ENCODE results near the gene METTL26.
A peak's percentile ranks its signal among the peaks of the same experiment; 100 is the strongest.

The METTL26 gene

DNA sequence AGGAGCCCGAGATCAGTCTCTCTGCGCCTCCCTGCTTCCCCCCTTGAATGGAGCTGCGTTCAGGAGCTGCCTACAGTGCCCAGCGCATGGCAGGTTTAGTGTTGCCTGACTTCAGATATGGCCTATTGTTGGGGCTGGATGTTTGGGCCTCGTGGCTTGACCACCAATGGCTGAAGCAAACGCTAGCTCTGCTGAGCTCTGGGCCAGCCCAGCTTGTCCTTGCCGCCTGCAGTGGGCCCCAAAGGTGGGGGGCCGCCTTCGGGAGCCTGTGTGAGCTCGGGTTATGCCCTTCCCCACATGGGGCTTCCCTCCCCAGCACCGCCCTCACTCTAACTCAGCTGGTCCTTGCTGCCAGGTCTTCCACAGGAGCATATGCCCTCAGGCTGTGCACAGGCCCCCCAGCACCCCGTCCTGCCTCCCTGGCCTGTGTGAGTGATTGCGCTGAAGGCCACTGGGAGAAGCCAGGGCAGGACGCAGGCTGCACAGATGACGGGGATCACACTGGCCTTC lies 2.0 kb upstream of the METTL26 start:
- no peak for DNase-seq (ENCODE audit: low read depth in 2 of 2)

DNA sequence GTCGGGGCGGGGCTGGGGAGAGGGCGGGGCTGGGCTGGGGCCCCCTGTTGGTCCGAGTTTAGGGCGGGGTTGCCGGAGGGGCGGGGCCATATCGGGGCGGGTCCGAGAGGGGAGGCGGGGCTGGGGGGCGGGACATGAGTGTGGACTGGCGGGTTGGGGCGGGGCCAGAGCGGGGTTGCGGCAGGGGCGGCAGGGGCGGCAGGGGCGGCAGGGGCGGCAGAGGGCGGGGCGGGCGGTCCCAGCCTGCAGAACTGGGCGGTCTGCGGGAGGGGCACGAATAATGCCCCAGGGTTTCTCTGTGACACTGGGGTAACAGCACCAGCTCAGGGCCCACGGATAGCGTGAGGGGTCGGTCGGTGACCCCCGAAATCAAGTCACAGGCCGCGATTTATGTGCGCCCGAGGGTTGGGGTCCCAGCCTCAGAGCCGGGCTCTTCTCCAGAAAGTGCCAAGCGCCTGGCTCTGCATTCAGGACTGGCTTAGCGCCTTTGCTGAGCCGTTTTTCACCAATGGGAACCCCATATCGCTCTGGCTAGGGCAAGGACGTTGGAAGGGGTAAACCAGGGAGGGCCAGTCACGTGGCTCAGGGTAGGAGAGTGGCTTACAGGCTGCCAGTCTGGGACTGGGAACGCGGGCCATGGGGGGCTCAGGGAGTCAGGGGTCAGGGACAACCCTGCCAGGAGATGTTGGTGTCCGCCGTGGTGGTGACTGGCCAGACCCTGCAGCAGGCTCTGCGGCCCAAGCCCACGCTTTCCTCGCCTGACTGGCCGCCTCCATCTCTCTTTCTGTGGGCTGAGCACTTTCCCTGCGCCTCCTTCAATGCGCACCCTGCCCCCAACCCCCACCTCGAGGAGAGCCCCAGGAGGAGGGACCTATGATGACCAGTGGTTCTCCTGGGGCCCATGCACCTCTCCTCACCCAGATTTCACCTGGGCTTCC lies 1.2 kb upstream of the METTL26 start:
- peak; percentile 67 to 74 for DNase-seq (ENCODE audit: low read depth in 2 of 2)

DNA sequence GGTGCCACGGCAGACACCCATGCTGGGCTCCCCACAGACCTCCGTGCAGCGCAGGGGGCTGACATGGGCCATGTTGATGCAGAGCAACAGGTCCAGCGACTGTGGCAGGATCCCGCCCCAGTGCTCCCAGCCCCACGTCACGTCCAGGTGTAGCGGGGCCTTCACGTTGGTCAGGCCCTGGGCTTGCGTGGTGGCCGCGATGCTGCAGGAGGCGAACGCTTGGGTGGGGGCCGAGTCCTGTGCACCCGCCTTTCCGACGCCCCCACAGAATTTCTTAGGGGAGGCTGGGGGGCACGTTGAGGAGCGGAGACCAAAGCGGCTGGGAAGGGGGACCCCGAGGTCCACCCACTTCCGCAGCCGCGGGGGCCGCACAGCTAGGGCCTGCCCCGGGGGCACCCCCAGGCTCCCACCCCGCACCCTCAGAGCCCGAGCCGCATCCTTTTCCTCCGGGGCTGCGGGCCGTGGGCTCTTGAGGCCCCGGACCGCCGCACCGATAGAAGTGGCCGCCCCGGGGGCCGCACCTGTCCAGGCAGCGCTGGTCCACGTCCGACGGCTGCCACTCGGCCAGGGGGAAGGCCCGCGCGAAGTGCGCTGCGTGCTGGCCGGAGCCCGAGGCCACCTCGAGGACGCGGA lies 416 bp downstream of the METTL26 start:
- no peak for DNase-seq (ENCODE audit: low read depth in 2 of 2)

DNA sequence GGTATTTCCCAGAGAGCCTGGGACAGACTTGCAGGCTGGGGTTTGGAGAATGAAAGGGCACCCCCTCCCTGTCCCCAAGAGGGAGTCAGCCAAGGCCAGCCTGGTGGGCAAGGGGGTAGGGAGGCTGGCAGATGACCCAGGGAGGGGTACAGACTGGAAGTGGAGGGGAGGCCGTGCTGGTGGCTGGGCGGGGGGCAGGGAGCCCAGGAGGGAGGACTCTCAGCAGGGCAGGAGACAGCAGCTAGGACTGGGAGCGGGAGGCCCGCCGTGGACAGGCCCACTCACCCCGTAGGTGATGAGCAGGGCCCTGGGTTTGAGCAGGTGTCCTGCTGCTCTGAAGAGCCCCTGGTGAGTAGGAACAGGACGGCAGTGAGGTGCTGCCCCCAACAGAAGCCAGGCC lies 1.1 kb downstream of the METTL26 start:
- no peak for DNase-seq (ENCODE audit: low read depth in 2 of 2)

DNA sequence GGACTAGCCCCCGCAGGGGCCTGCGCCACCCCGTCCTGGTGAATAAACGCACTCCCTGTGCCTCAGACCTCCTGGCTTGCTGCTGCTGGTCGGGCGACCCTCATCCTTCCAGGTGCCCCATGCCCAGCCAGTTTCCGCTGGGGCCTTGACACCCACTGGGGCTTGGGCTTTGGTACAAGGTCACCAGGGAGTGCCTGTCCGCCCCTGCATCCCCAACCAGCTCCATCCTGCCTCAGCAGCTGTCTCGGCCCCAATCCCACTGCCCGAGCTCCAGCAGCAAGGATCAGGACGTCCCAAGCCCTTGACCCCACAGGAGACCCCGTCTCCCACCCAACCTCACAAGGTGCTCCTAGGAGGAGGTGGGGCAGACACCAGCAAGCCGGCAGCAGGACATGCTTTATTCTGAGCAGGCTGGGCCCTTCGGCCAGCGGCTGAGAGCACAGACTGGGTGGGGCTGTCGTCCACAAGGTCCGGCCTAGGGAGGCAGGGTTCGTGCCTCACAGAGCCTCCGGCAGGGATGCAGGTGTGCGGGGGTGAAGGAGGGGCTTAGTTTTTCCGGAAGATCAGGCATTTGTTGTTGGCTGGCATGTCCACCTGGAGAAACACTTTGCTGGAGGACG lies 1.9 kb downstream of the METTL26 start:
- no peak for DNase-seq (ENCODE audit: low read depth in 2 of 2)

DNA sequence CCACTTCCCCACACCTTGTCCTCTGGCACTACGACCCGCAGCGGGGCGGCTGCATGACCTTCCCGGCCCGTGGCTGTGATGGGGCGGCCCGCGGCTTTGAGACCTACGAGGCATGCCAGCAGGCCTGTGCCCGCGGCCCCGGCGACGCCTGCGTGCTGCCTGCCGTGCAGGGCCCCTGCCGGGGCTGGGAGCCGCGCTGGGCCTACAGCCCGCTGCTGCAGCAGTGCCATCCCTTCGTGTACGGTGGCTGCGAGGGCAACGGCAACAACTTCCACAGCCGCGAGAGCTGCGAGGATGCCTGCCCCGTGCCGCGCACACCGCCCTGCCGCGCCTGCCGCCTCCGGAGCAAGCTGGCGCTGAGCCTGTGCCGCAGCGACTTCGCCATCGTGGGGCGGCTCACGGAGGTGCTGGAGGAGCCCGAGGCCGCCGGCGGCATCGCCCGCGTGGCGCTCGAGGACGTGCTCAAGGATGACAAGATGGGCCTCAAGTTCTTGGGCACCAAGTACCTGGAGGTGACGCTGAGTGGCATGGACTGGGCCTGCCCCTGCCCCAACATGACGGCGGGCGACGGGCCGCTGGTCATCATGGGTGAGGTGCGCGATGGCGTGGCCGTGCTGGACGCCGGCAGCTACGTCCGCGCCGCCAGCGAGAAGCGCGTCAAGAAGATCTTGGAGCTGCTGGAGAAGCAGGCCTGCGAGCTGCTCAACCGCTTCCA lies 2.6 kb downstream of the METTL26 start:
- DNase-seq (ENCODE audit: low read depth in 2 of 2) = no peak

DNA sequence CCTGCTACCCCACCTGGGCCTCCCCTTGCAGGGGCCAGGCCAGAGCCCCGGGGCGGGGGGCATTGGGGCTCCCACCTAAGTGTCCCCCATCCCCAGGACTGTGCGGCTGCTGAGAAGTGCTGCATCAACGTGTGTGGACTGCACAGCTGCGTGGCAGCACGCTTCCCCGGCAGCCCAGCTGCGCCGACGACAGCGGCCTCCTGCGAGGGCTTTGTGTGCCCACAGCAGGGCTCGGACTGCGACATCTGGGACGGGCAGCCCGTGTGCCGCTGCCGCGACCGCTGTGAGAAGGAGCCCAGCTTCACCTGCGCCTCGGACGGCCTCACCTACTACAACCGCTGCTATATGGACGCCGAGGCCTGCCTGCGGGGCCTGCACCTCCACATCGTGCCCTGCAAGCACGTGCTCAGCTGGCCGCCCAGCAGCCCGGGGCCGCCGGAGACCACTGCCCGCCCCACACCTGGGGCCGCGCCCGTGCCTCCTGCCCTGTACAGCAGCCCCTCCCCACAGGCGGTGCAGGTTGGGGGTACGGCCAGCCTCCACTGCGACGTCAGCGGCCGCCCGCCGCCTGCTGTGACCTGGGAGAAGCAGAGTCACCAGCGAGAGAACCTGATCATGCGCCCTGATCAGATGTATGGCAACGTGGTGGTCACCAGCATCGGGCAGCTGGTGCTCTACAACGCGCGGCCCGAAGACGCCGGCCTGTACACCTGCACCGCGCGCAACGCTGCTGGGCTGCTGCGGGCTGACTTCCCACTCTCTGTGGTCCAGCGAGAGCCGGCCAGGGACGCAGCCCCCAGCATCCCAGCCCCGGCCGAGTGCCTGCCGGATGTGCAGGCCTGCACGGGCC lies 3.4 kb downstream of the METTL26 start:
- no peak for DNase-seq (ENCODE audit: low read depth in 2 of 2)

DNA sequence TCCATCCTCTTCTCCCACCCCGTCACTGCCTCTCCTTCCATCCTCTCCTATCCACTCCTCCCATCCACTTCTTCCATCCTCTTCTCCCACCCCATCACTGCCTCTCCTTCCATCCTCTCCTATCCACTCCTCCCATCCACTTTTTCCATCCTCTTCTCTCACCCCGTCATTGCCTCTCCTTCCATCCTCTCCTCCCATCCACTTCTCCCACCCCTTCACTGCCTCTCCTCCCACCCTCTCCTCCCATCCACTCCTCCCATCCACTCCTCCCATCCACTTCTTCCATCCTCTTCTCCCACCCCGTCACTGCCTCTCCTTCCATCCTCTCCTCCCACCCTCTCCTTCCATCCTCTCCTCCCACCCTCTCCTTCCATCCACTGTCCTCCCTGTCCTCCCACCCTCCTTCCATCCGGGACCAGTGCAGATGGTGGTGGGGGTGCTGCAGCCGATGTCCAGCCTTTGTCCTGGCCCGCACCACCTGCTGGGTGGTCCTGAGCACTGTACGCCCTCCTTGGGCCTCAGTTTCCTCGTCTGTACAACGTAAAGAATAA lies 4.2 kb downstream of the METTL26 start:
- no peak for DNase-seq (ENCODE audit: low read depth in 2 of 2)

DNA sequence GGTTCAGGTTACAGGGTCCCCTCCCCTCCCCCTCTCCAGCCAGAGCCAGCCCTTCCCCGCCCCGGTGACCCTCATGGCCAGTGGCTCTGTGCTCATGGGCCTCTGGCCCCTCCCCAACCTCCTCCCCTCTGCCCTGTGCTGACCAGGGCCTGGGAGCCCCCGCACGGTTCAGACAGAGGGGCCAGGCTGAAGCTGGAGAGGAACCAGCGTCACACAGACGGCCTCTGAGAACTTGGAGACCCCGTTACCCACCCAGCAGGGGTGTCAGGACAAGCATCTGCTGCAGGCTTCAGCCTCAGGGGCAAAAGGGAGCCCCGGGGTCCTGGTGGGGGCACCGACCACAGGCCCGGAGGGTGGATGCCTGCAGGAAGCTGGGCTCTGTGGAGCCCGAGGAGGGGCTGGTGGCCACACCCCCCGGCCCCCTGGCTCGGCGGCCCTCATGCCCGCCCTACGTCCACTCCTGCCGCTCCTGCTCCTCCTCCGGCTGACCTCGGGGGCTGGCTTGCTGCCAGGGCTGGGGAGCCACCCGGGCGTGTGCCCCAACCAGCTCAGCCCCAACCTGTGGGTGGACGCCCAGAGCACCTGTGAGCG lies 5.2 kb downstream of the METTL26 start, which contains the start of gene WFIKKN1:
TSS of gene WFIKKN1 (plus strand) at position 171 of the 591 bp plus-strand sequence. CDS start at position 440, 269 bp downstream.
- DNase-seq (ENCODE audit: low read depth in 2 of 2) = no peak

DNA sequence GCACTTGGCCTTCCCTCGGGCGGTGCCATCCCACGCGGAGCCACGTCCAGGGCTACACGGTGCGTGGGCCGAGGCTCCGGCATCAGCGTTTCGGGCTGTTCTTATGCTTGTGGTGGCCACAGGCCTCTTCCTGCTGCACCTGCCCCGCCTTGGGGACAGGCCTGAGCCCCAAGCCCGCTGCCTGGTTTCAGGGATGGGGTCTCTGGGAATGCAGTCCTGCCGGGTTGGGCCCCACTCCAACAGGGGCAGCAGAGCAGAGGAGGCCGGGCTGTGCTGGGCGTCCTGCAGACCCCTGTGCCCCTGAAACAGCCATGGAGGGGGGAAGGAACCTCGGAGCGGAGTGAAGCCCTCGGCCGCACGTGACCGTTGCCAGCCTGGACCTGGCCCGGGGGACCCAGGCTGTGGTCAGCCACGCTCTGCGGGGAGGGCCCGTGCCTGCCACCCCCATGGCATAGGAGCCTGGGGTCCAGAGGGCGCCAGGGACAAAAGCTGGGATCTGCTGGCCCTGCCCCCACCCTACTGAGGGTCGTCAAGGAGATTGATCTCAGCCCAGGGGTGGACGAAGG lies 5.8 kb downstream of the METTL26 start:
- DNase-seq (ENCODE audit: low read depth in 2 of 2) = no peak

DNA sequence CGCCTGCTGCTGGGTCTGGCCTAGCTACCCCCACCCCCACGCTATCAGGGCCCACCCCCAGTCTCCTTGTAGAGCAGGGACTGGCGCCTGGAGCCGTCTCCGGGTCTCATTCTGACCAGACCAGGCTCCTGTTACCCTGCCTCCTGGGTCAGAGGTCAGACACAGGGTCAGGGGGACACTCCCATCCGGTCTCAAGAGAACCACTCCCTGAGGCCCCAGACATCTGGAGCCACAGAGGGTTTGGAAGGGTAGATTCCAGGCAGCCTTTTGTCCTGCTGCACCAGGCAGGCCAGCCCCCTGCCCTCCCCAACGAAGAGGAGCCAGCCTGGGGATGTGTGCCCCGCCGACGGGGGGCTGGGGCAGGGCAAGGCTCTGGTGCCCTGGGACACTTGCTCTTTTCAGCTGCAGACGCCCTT lies 6.3 kb downstream of the METTL26 start:
- no peak for DNase-seq (ENCODE audit: low read depth in 2 of 2)

DNA sequence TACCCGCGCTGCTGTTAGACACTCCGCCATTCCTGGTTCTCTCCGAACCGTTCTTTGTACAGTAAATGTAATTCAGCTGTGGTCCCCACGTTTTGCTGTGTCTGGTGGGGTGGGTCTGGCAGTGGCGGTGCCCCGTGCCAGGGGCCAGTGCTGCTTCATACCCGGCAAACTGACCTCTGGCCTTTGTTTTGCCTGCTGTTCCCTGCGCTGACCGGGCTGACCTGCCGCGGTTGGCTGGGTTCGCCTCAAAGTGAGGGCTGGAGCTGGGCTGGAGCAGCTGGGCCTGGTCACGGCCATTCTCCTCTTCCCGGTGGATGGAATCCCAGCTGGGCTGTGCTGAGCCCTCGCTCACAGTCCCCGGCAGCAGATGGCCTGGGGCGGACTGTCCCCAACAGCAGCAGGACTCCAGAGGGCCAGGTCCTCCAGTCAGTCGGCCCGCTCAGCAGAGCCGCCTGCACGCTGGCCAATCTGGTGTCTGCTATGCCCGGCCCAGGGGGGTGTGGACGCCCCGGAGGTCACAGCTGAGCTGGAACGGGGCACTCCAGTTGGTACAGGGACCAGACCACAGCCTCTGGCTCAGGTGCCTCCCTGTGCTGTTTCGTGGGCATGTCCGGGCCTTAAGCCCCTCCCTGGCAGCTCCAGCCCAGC lies 6.8 kb downstream of the METTL26 start:
- DNase-seq (ENCODE audit: low read depth in 2 of 2) = no peak

DNA sequence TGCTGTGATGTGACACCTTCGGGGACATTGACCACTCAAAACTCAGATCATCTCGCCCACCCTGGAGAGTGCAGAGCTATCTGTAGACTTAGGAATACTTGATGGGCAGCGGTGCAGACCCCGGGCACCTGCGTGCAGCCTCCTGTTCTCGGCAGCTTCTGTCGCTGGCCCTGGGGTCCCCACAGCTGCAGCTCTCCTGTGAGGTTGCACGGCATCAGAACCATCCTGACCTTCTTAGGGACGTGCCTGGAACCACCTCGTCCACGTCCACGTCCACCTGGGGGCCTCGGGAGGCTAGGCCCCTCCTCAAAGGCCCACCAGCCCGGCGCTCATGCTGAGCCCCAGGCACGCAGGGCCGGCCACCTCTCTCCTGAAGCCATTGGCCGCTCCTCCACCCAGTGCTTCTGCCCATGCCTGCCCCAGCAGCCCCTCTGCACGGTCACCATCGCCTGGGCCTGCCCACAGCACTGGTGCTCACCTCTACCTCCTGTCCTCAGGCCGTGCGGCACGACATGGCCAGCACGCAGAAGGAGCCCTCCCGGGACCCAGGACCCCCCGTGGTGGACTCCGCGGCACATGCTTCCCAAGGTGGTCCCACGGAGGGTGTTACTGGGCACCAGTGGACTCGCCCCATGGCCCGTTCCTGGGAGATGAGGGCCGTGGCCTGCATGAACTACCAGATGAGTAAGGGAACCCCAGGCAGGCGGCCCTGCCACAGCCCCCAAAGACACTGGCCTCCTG lies 7.6 kb downstream of the METTL26 start:
- no peak for DNase-seq (ENCODE audit: low read depth in 2 of 2)

DNA sequence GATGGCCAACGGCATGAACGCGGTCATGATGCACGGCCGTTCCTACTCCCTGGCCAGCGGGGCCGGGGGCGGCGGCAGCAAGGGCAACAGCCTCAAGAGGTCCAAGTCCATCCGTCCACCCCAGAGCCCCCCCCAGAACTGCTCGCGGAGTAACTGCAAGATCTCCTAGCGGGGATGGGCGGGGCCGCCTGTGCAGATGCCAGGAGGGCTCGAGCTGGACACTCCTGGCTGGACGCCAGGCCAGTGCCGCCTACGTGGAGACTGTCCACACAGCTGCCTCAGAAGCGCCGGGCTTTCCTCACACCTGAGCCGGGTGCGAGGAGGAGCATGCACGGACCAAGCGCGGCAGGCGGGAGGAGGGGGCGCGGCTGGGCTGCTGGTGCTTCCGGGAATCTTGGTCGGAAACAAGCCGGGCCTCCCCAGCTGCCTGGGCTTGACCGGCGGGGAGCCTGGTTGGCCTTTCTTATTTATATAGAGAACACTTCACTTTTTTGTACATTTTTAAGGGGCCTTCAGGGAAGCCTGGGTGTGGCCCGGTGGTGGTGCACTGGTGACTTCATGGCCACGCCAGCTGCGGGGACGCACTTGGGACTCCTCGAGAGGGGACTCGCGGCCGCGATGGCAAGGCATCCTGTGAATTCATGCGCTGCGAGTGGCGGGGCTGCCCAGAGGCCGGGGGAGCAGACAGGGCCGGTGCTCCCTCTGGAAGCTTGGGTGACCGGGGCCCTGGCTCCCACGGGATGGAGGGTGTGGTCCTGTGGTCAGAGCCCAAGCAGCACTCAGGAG lies 8.5 kb downstream of the METTL26 start:
- no peak for DNase-seq (ENCODE audit: low read depth in 2 of 2)

DNA sequence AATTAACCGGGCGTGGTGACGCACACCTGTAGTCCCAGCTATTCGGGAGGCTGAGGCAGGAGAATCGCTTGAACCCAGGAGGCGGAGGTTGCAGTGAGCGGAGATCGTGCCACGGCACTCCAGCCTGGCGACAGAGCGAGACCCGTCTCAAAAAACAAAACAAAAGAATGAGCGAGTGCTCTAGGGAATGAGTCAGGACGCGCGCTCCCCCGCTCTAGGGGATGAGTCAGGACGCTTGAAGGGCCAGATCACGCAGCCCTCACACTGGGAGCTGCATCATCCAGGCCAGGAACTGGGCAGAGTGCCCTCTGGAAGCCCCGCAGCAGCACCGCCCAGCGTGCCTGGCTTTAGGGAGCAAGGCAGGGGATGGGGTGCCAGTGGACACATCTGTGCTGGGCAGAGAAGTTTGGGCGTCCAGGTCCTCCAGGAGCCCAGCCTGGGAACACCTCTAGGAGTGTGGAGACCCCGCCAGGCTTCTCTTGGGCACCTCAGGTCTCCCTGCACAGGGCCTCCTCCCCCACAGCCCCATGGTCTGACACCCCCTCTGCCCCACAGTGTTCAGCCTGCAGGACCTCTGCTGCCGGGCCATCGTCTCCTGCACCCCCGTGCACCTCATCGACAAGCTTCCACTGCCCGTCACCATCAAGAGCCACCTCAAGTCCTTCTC lies 9.2 kb downstream of the METTL26 start:
- peak; percentile 64 to 69 for DNase-seq (ENCODE audit: low read depth in 2 of 2)

DNA sequence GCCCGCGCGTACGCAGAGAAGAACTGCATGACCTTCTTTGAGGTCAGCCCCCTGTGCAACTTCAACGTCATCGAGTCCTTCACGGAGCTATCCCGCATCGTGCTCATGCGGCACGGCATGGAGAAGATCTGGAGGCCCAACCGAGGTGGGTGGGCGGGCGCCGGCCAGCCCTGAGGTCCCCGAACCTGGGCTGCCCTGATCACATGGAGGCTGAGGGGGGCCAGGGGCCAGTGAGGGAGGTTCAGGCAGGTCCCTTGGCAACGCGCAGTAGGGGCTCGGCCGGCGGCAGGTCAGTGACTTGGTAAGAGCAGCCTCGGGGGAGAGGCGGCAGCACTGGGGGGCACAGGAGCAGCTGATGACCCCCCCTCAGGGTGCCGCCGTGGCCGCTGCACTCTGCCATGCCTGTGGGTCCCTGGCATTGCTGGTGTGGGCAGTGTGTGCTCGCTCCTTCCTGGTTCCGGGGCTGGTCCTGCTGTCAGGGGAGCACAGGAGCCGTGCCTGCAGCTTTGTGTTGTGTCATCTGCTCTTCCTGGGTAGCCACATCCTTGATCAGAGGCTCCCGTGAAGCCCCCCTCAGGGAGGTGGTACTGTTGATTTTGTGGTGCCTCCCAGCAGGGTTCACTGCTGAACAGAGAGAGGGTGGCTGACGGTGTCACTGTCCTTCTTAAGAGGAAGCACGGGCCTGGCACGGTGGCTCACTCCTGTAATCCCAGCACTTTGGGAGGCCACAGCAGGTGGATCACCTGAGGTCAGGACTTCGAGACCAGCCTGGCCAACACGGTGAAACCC lies 9.9 kb downstream of the METTL26 start:
- no peak for DNase-seq (ENCODE audit: low read depth in 2 of 2)

All from fibroblast of skin of left biceps (primary cell).